A673 (cell line): ENCODE results near the gene FOXN4.

ENCODE experiments used
- EZH2 ChIP-seq: fragments of 200-600 bp; sonication (generic); IDR thresholded peaks from 2 replicates; pipeline ENCODE4 v1.6.1; 2017; ENCODE audit warnings: borderline replicate concordance, low read depth, mild to moderate bottlenecking, mixed read lengths, antibody characterized with exemption, low read length; ENCODE audit not compliant: poor library complexity, severe bottlenecking
- TF ChIP-seq, protein P1 (sequence below): fragments of 300-800, 200-600 bp; sonication (generic); conservative IDR thresholded peaks from 2 replicates; pipeline ENCODE4 v1.5.1; 2017; ENCODE audit warnings: low read depth, mild to moderate bottlenecking, antibody characterized with exemption, low read length, moderate library complexity, mixed read lengths

DNA sequence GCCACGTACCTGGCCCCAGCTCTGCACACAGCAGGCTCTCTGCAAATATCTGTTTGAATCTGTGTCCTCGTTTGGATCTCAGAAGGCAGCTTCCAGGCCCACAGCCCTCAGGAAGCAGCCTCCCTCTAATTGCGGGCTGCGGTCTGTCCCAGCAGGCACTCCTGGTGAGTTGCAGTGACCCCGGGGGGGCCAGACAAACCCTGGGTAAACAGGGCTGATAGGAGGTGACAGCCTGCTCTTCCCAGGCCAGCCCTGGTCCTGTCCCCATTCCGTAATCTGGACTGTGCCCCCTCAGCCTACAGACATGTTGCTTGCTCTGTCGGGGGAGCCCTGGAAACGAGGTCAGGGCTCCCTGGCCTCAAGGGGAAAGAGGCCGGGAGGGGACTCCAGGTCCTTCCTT, 2.0 kb downstream of the FOXN4 start:
- TF ChIP-seq, protein P1, sequence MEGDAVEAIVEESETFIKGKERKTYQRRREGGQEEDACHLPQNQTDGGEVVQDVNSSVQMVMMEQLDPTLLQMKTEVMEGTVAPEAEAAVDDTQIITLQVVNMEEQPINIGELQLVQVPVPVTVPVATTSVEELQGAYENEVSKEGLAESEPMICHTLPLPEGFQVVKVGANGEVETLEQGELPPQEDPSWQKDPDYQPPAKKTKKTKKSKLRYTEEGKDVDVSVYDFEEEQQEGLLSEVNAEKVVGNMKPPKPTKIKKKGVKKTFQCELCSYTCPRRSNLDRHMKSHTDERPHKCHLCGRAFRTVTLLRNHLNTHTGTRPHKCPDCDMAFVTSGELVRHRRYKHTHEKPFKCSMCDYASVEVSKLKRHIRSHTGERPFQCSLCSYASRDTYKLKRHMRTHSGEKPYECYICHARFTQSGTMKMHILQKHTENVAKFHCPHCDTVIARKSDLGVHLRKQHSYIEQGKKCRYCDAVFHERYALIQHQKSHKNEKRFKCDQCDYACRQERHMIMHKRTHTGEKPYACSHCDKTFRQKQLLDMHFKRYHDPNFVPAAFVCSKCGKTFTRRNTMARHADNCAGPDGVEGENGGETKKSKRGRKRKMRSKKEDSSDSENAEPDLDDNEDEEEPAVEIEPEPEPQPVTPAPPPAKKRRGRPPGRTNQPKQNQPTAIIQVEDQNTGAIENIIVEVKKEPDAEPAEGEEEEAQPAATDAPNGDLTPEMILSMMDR = no peak
- TF ChIP-seq EZH2 = no peak
